GM19463 (cell line): ENCODE measurements around the gene TMTC2.
"Not testable (repeated sequence)": the region's sequence is repeated elsewhere in the genome, so short reads cannot be mapped to it uniquely, and the experiment has no call there.

Experiments
- ATAC-seq: cut with Tn5 transposase; IDR thresholded peaks from one replicate; pipeline ENCODE4 v1.9.1; 2021; ENCODE audit warnings: mild to moderate bottlenecking, moderate library complexity; ENCODE audit not compliant: unreplicated experiment

TMTC2 gene

DNA sequence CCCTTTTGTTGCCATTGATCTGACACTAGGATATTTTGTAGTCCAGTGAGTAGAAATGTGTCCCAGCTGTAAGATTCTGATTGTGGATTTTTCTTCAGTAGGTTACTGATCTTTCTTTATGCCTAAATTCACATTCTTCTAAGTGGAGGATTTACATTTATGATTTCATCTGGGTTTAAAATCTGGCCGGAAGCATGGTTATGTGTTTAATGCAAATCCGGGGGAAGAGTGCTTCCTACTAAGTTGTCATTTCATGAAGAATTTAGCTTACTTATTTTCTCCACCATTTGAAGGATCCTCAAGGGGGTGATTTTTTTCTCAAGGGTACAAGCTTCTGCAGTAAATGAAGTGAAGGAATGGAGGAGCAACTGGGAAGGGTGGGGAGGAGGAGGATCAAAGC, 96.7 kb downstream of the TMTC2 start:
- no peak for ATAC-seq

DNA sequence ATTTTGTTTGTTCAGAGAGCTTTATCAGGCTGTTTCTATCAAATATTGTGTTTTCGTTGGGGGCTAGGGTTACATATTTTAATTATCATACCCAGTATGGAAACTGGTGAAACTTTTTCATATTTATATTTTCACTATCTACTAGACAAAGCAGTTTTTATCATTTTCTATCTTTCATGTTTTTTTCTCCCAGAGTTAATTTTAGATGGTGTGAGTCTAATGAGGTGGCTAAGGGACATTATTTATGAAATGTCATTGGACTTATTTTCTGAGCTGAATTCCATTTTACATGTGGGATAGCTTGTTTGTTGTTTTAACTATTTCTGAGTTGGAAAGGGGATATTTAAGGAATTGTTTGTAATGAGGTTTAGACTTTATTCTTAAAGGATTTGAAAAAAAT, 100.3 kb downstream of the TMTC2 start:
- ATAC-seq = no peak

- ATAC-seq = no peak
Measured at GRCh38 chr12:82788594-82788993, 101.9 kb downstream of the TMTC2 start.

GRCh38 chr12:82789674-82790073, 103.0 kb downstream of the TMTC2 start:
- no peak for ATAC-seq

- ATAC-seq = no peak
Measured at GRCh38 chr12:82793751-82794281, 107.1 kb downstream of the TMTC2 start.

DNA sequence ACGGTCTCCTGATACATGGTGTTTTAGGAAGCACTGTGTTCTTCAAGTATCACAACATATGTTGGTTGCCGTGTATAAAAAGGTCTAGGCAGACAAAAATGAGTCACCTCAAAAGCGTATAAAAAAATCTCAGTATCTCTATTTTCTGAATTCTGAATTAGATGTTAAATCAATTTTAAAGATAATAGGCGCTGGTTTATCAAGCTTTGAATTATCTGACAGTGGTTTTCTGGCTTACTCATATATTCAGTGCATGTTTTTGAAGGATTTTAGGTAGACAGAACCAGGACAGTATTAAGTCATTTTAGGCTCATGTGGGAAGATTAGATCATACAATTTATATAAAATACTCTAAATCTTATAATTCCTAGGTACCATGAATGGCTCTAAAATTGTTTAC, 110.8 kb downstream of the TMTC2 start:
- ATAC-seq = no peak

- no peak for ATAC-seq
Measured at GRCh38 chr12:82800185-82800584, 113.5 kb downstream of the TMTC2 start.

- ATAC-seq = no peak
Measured at GRCh38 chr12:82801951-82802610, 115.4 kb downstream of the TMTC2 start.

DNA sequence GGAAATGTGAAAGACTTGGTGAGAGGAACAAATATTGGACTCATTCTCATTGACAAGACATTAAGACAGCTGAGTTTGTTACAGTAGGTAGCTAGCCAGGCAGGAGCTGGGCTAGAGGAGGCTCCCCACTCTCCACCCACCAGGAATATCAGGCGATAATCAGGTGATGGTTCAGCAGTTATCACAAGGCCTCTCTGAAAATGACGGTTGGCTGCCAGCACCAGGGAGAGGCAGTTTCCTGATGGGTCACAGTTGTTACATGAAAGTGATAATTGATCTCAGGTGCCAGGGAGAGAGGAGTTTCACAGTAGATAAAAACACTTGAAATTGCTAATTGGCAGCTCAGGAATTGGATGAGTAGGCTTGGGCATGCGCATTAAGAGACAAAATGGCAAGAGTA, 116.5 kb downstream of the TMTC2 start:
- no peak for ATAC-seq

DNA sequence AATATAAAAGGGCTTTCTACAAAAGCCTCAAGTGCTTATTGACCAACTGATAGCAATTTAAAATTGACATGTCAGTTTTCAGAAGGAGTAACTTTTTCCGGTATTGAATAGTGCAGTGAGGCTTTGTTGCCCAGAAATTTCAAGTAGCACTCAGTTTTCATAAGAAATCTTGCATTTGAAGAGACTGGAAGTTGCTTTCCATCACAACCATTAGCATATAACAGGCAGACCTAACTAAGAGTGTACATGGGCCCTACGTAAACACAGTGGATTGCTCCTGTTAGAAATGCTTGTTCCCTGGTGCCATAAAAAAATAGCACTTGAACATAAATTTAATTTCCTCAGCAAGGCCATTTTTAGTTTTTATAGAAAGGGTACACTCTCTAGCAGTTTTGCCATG, 117.9 kb downstream of the TMTC2 start:
- no peak for ATAC-seq

GRCh38 chr12:82805004-82805403, 118.3 kb downstream of the TMTC2 start:
- ATAC-seq = not testable (repeated sequence)

DNA sequence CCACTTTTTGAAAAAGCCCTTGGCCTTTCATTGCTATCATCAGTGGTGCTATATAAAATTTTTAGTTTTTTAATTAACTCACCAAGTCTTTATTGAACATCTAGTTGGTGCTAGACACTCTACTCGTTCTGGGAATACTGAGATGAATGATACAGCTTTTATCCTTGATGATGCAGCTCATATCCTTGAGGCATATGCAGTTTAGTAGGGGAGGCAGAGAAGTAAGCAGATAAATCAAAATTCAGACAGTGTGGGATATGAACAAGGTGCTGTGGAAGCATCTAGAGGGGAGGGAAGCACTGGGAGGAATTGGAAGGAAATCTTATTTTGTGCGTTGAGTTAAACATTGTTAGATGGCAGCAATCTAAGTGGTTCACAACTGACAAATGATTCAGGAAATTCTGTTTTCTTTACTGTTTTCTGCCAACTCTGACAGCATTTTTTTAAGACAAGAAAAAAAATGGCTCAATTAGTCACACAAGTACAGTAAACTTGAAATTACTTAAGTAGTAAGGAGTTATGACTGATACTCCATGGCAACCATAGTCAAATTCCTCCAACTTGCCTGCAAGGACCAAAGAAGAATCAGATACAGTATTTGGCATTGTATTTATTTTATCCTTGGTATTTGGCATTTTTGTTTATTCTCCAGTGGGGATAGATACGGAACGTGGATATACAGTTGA, 119.2 kb downstream of the TMTC2 start:
- no peak for ATAC-seq

DNA sequence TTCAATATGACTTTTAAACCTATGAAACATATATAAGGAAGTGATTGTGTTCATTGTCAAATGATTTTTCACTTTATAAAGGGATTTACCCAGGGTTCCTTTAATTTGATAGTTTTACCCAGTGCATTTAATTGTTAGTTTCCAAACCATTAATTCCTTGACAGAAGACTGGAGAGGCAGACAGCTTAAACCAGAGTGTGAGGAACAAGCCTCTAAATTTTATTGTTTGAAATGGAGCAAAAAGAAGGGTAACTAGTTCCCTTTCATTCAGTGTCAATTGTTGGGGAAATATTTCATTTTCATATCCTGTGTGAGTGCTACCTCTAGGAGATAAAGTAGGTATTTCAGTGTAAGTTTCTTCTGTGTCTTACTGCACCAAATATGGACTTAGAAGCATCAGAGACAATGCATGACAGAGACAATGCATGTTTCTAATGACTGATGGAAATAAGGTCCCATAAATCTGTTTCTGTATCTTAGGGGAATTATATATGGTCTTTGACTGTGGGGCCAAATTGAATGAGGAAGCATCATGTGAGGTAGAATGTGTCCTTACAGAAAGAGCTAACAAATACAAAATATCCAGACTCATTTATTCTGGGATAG, 120.5 kb downstream of the TMTC2 start:
- no peak for ATAC-seq

DNA sequence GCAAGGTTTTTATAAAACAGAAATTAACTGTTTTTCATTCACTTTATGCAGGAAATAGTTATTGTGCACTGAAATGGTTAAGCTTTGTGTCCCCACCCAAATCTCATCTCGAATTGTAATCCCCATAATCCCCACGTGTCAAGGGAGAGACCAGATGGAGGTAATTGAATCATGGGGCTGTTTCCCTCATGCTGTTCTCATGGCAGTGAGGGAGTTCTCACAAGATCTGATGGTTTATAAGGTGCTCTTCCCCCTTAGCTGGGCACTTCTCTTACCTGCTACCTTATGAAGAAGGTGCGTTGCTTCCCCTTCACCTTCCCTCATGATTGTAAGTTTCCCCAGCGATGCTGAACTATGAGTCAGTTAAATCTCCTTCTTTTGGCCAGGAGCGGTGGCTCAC, 123.9 kb downstream of the TMTC2 start:
- no peak for ATAC-seq

- no peak for ATAC-seq
Measured at GRCh38 chr12:82817368-82817767, 130.7 kb downstream of the TMTC2 start.

- no peak for ATAC-seq
Measured at GRCh38 chr12:82818271-82819035, 131.7 kb downstream of the TMTC2 start.

DNA sequence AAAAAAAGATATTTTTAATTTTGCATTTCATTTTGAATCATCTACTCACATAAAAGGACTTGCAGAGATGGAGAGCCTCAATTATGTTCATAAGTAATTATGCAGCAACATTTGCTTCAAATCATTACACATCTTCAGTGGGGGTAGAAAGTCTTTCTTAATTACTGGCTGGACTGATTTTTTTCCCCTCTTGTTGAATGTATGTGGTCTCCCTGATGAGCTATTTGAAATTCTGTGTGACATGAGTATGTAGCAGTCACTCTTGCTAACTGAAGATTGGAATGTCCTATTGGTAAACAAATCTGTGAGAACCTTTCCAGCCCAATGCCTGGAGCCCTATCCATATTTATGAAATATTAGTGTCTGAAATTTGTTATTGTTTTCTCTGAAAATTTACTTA, 139.8 kb downstream of the TMTC2 start:
- no peak for ATAC-seq

DNA sequence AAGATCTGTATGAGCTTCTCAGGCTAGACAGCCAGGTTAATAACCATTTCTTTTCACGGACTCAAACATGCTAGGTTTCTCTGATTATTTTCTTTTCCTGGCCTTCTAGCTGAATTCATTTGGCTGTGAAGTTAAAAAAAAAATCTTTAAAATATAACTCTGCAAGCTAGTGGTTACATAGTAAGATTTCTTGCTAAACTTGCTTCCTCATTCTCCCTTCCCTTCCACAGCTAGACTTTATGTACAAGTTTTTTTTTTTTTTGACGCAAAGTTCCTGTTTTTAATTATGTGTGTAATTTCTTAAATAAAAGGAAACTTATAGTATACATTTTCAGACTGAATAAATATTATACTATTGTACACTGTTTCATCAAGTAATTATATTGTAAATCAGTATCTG, 145.4 kb downstream of the TMTC2 start:
- no peak for ATAC-seq

- ATAC-seq = no peak
Measured at GRCh38 chr12:82832981-82833380, 146.3 kb downstream of the TMTC2 start.

- no peak for ATAC-seq
Measured at GRCh38 chr12:82833481-82833880, 146.8 kb downstream of the TMTC2 start.

DNA sequence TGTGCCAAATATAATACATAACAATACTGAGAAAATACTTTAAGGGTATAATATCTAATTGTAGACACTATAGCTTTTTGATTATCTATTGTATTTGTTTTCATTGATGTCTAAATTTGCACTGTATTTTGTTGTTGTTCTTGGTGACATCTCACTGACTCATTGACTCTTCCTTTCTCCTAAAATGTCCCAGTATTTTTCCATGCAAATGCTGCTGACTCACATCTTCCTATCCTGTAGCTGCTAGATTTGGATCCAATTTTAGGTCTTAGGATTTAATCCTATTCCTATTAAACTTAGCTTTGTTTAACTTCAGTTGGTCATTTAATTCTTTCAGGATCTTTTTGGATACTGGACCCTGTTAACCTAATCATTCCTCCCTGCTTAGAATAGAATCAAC, 148.5 kb downstream of the TMTC2 start:
- ATAC-seq = no peak
